ENCODE measurements around the gene HELZ. TPM values are rescaled to one million over a fixed set of nuclear protein-coding genes. Genes with fewer than 3 reads are reported as not detected.

HELZ gene
- total and polyA plus RNA-seq, 2 donors (not counting 3 experiments of a cell fraction or from before 2014, with no cell fraction given) = 8.0 to 47.3 TPM

GRCh38 chr17:67183531-67183930 lies 61.5 kb downstream of the HELZ start:
- ChIA-PET CTCF (interaction anchor here (0.9 to 2.0 kb wide), 2 partner anchors 38 to 157 kb away, joined by 3 to 5 read pairs; no protein-coding TSS in a partner anchor), POLR2A (no interaction called here)
- intact Hi-C loops (cut with micrococcal nuclease) = no loop called here
- FAIRE-seq (no peak), DNase-seq (ENCODE audit: low read depth, low spot score) (peak; percentile 3)
- no peak overlapping the region for H3K4me3 ChIP-seq (replicated peaks in 1 of 3; ENCODE audit: insufficient read depth in 1 of 3, low read depth in 1 of 3, low read length in 3 of 3)
- BruUV-seq (replicated peaks) = no TSS peak
- dilution Hi-C loops (cut with MboI; ENCODE audit: extremely low pct_ligation_motif_present, low sequenced_read_pairs) = no loop called here
- no peak overlapping the region for H3K4me2 ChIP-seq (ENCODE audit: insufficient read depth, low read length)
- no peak overlapping the region for H3K9ac ChIP-seq (replicated peaks; ENCODE audit: extremely low read depth, insufficient read depth, low read length)
- H3K9me3 ChIP-seq (replicated peaks; ENCODE audit: control insufficient read depth, insufficient read depth, low read length) = no peaks in the 10 kb centered on the region
- no peaks in the 10 kb centered on the region for H3K27me3 ChIP-seq (ENCODE audit: control insufficient read depth in 2 of 2, insufficient read depth in 2 of 2, low read length in 2 of 2)
- H3K9me1 ChIP-seq (replicated peaks; ENCODE audit: control insufficient read depth, extremely low read depth, insufficient read depth, low read length) = no peaks in the 10 kb centered on the region
- no peak overlapping the region for H2AFZ ChIP-seq (ENCODE audit: low read depth, low read length)
- no peak overlapping the region for H3K27ac ChIP-seq (ENCODE audit: insufficient read depth, low read depth, low read length)
- no peaks in the 10 kb centered on the region for H3K79me2 ChIP-seq (ENCODE audit: control insufficient read depth, insufficient read depth, low read length)
- H3K36me3 ChIP-seq (ENCODE audit: control insufficient read depth in 2 of 2, extremely low read depth in 1 of 2, insufficient read depth in 2 of 2, low read length in 2 of 2) = peaks cover 0 to 5% of the 10 kb centered on the region in 2 experiments
- TF ChIP-seq MAX (IDR thresholded peaks at IDR 0.05; ENCODE audit: insufficient read depth, insufficient read length) = no peak
- TF ChIP-seq MYC (IDR thresholded peaks at IDR 0.05; ENCODE audit: low read depth, low read length) = no peak
- no peak for TF ChIP-seq EZH2 (IDR thresholded peaks at IDR 0.05; ENCODE audit: borderline replicate concordance, low read depth, low read length, severe bottlenecking)
- TF ChIP-seq JUN (IDR thresholded peaks at IDR 0.05; ENCODE audit: borderline replicate concordance, insufficient read depth, insufficient read length, low read depth) = no peak
- no peak for TF ChIP-seq POLR2AphosphoS5 (IDR thresholded peaks at IDR 0.05; ENCODE audit: insufficient read depth, low read depth, low read length)
- no peak for TF ChIP-seq FOS (IDR thresholded peaks at IDR 0.05; ENCODE audit: borderline replicate concordance, insufficient read depth, low read length)
- no peak for TF ChIP-seq CTCF (IDR thresholded peaks at IDR 0.05; ENCODE audit: extremely low read depth in 1 of 2, insufficient read depth in 1 of 2, low read depth in 1 of 2, low read length in 2 of 2)
- TF ChIP-seq POLR2A (IDR thresholded peaks at IDR 0.05; ENCODE audit: low read depth, low read length) = no peak
- no peak for TF ChIP-seq GATA2 (IDR thresholded peaks at IDR 0.05; ENCODE audit: insufficient read depth, insufficient read length, low read depth, low read length)
- no peaks in the 10 kb centered on the region for H4K20me1 ChIP-seq (replicated peaks; ENCODE audit: control insufficient read depth, extremely low read depth, insufficient read depth, low read length)
- peaks cover 6% of the 10 kb centered on the region for H3K4me1 ChIP-seq (ENCODE audit: control insufficient read depth, extremely low read depth, insufficient read depth, low read length)
